ENCODE measurements around the gene RGS6.

The RGS6 gene

GRCh38 chr14:72430457-72430856 lies 498.2 kb downstream of the RGS6 start:
- H3K4me3 ChIP-seq (IDR thresholded peaks at IDR 0.05; ENCODE audit: insufficient read depth, low read depth, low read length), result no peak overlapping the region
- H3K36me3 ChIP-seq (ENCODE audit: insufficient read depth), result no peaks in the 10 kb centered on the region
- H3K27ac ChIP-seq, result no peak overlapping the region
- peaks cover 14% of the 10 kb centered on the region for H3K4me1 ChIP-seq (ENCODE audit: low read depth, poor library complexity, severe bottlenecking)
- H3K9ac ChIP-seq, result no peak overlapping the region
- no peaks in the 10 kb centered on the region for H3K27me3 ChIP-seq (ENCODE audit: insufficient read depth, low read depth)
- H4K20me1 ChIP-seq (ENCODE audit: insufficient read depth), result no peaks in the 10 kb centered on the region
- no peak overlapping the region for H2AFZ ChIP-seq (ENCODE audit: low read depth)
- no peak for TF ChIP-seq CTCF (conservative IDR thresholded peaks at IDR 0.05; ENCODE audit: low read depth, low read length)
- no peak overlapping the region for H3K4me2 ChIP-seq
- H3K79me2 ChIP-seq (ENCODE audit: insufficient read depth, low read depth), result no peaks in the 10 kb centered on the region

GRCh38 chr14:72432748-72433147 lies 500.5 kb downstream of the RGS6 start:
- Histone ChIP-seq H3K4me2 (no peak overlapping the region), H3K27me3 (ENCODE audit: insufficient read depth, low read depth) (no peaks in the 10 kb centered on the region), H2AFZ (ENCODE audit: low read depth) (no peak overlapping the region), H4K20me1 (ENCODE audit: insufficient read depth) (no peaks in the 10 kb centered on the region), H3K9ac (no peak overlapping the region), H3K79me2 (ENCODE audit: insufficient read depth, low read depth) (no peaks in the 10 kb centered on the region), H3K36me3 (ENCODE audit: insufficient read depth) (no peaks in the 10 kb centered on the region), H3K27ac (no peak overlapping the region), H3K4me1 (ENCODE audit: low read depth, poor library complexity, severe bottlenecking) (peaks cover 9% of the 10 kb centered on the region), H3K4me3 (IDR thresholded peaks at IDR 0.05; ENCODE audit: insufficient read depth, low read depth, low read length) (no peak overlapping the region)
- no peak for TF ChIP-seq CTCF (conservative IDR thresholded peaks at IDR 0.05; ENCODE audit: low read depth, low read length)

GRCh38 chr14:72433511-72433910 lies 501.3 kb downstream of the RGS6 start:
- Histone ChIP-seq H3K27ac (no peak overlapping the region), H3K79me2 (ENCODE audit: insufficient read depth, low read depth) (no peaks in the 10 kb centered on the region), H3K9ac (no peak overlapping the region), H3K36me3 (ENCODE audit: insufficient read depth) (no peaks in the 10 kb centered on the region), H2AFZ (ENCODE audit: low read depth) (no peak overlapping the region), H4K20me1 (ENCODE audit: insufficient read depth) (no peaks in the 10 kb centered on the region), H3K4me2 (no peak overlapping the region), H3K27me3 (ENCODE audit: insufficient read depth, low read depth) (no peaks in the 10 kb centered on the region), H3K4me3 (IDR thresholded peaks at IDR 0.05; ENCODE audit: insufficient read depth, low read depth, low read length) (no peak overlapping the region), H3K4me1 (ENCODE audit: low read depth, poor library complexity, severe bottlenecking) (peaks cover 9% of the 10 kb centered on the region)
- TF ChIP-seq CTCF (conservative IDR thresholded peaks at IDR 0.05; ENCODE audit: low read depth, low read length), result no peak

GRCh38 chr14:72434856-72435255 lies 502.6 kb downstream of the RGS6 start:
- Histone ChIP-seq H3K4me1 (ENCODE audit: low read depth, poor library complexity, severe bottlenecking) (peaks cover 15% of the 10 kb centered on the region), H3K4me2 (no peak overlapping the region), H2AFZ (ENCODE audit: low read depth) (no peak overlapping the region), H3K27me3 (ENCODE audit: insufficient read depth, low read depth) (no peaks in the 10 kb centered on the region), H3K9ac (no peak overlapping the region), H3K79me2 (ENCODE audit: insufficient read depth, low read depth) (no peaks in the 10 kb centered on the region), H3K27ac (no peak overlapping the region), H3K36me3 (ENCODE audit: insufficient read depth) (no peaks in the 10 kb centered on the region), H3K4me3 (IDR thresholded peaks at IDR 0.05; ENCODE audit: insufficient read depth, low read depth, low read length) (no peak overlapping the region), H4K20me1 (ENCODE audit: insufficient read depth) (no peaks in the 10 kb centered on the region)
- no peak for TF ChIP-seq CTCF (conservative IDR thresholded peaks at IDR 0.05; ENCODE audit: low read depth, low read length)
